Neural cell (in vitro differentiated cells): ENCODE data around the gene SLF1. TPM values are rescaled to one million over a fixed set of nuclear protein-coding genes. Genes with fewer than 3 reads are reported as not detected.

Source experiments
- H2AFZ ChIP-seq: fragments of 200-600, 300-800 bp; sonication (generic), shearing (Covaris generic); 2 replicates; pipeline ENCODE4 v1.6.0; 2014; ENCODE audit warnings: low read depth, mild to moderate bottlenecking, antibody characterized with exemption, low read length, moderate library complexity
- H3F3A ChIP-seq: fragments of 200-600 bp; shearing (Covaris generic); 2 replicates; pipeline ENCODE4 v1.6.1; 2016; ENCODE audit warnings: mild to moderate bottlenecking, moderate library complexity, mixed read lengths, antibody characterized with exemption, low read length; ENCODE audit not compliant: insufficient read depth, poor library complexity, severe bottlenecking
- H3K27ac ChIP-seq: fragments of 200-600, 300-800 bp; sonication (generic), shearing (Covaris generic); 2 replicates; pipeline ENCODE4 v1.5.1; 2014; ENCODE audit warnings: mild to moderate bottlenecking, low read length, moderate library complexity
- H3K27me3 ChIP-seq: fragments of 300-800, 200-600 bp; sonication (generic), shearing (Covaris generic); 2 replicates; pipeline ENCODE4 v1.6.0; 2014; ENCODE audit warnings: mild to moderate bottlenecking, low read depth, low read length, moderate library complexity; ENCODE audit not compliant: insufficient read depth
- H3K36me3 ChIP-seq: fragments of 300-800, 200-600 bp; sonication (generic), shearing (Covaris generic); 2 replicates; pipeline ENCODE4 v1.5.1; 2014; ENCODE audit warnings: mild to moderate bottlenecking, antibody characterized with exemption, low read length, moderate library complexity; ENCODE audit not compliant: insufficient read depth
- H3K4me2 ChIP-seq: fragments of 300-800, 200-600 bp; sonication (generic), shearing (Covaris generic); 2 replicates; pipeline ENCODE4 v1.6.0; 2014; ENCODE audit warnings: mild to moderate bottlenecking, low read length
- H3K4me3 ChIP-seq: fragments of 300-800, 200-600 bp; sonication (generic), shearing (Covaris generic); 2 replicates; pipeline ENCODE4 v1.5.1; 2014; ENCODE audit warnings: mild to moderate bottlenecking, low read length, moderate library complexity
- H3K79me2 ChIP-seq: fragments of 200-600 bp; shearing (Covaris generic); replicated peaks from 2 replicates; pipeline ENCODE4 v1.6.0; 2014; ENCODE audit warnings: mild to moderate bottlenecking, low read length, moderate library complexity; ENCODE audit not compliant: insufficient read depth
- H3K9ac ChIP-seq: fragments of 300-800, 200-600 bp; sonication (generic), shearing (Covaris generic); 2 replicates; pipeline ENCODE4 v1.6.1; 2016; ENCODE audit warnings: mild to moderate bottlenecking, low read length, mixed read lengths
- H3K9me2 ChIP-seq: fragments of 200-600 bp; shearing (Covaris generic); 2 replicates; pipeline ENCODE4 v1.6.1; 2016; ENCODE audit warnings: mild to moderate bottlenecking, low read length, mixed read lengths; ENCODE audit not compliant: insufficient read depth
- H3K9me3 ChIP-seq: fragments of 200-600, 300-800 bp; sonication (generic), shearing (Covaris generic); 2 replicates; pipeline ENCODE4 v1.6.1; 2016; ENCODE audit warnings: mild to moderate bottlenecking, mixed run types, low read length, moderate library complexity, mixed read lengths
- H4K20me1 ChIP-seq: fragments of 200-600 bp; shearing (Covaris generic); 2 replicates; pipeline ENCODE4 v1.6.1; 2016; ENCODE audit warnings: mild to moderate bottlenecking, mixed run types; ENCODE audit not compliant: insufficient read depth
- CTCF ChIP-seq: fragments of 450-650 bp; IDR thresholded peaks from 2 replicates; pipeline ENCODE4 v1.5.1; 2014; ENCODE audit warnings: antibody characterized with exemption, mild to moderate bottlenecking, moderate library complexity; ENCODE audit not compliant: poor library complexity, severe bottlenecking
- EP300 ChIP-seq: fragments of 450-650 bp; conservative IDR thresholded peaks from 2 replicates; pipeline ENCODE4 v1.6.1; 2014; ENCODE audit warnings: antibody characterized with exemption, mild to moderate bottlenecking, moderate library complexity; ENCODE audit not compliant: poor library complexity, severe bottlenecking
- EZH2 ChIP-seq: fragments of 200-600, 300-800 bp; shearing (Covaris generic), sonication (generic); IDR thresholded peaks from 2 replicates; pipeline ENCODE4 v1.6.1; 2014; ENCODE audit warnings: antibody characterized with exemption, low read length, borderline replicate concordance, mild to moderate bottlenecking; ENCODE audit not compliant: insufficient read depth, poor library complexity, severe bottlenecking
- MXI1 ChIP-seq: fragments of 450-650 bp; conservative IDR thresholded peaks from 2 replicates; pipeline ENCODE4 v1.6.1; 2014; ENCODE audit warnings: antibody characterized with exemption, mild to moderate bottlenecking; ENCODE audit not compliant: poor library complexity, severe bottlenecking
- POLR2AphosphoS5 ChIP-seq: IDR thresholded peaks from 2 replicates; pipeline ENCODE4 v1.6.1; 2012
- RAD21 ChIP-seq: fragments of 450-650 bp; conservative IDR thresholded peaks from 2 replicates; pipeline ENCODE4 v1.6.1; 2014; ENCODE audit warnings: antibody characterized with exemption, mild to moderate bottlenecking, moderate library complexity
- REST ChIP-seq: IDR thresholded peaks from 2 replicates; pipeline ENCODE4 v1.6.1; 2012; ENCODE audit warnings: borderline replicate concordance
- SMC3 ChIP-seq: fragments of 450-650 bp; conservative IDR thresholded peaks from 2 replicates; pipeline ENCODE4 v1.6.1; 2014; ENCODE audit warnings: antibody characterized with exemption, mild to moderate bottlenecking, moderate library complexity; ENCODE audit not compliant: poor library complexity
- TAF1 ChIP-seq: IDR thresholded peaks from 2 replicates; pipeline ENCODE4 v1.6.1; 2012; ENCODE audit warnings: low read depth
- polyA plus RNA-seq: library from polyadenylated mRNA; depleted of rRNA; stranded (reverse); fragments of >200 nt; gene quantifications from 2 replicates; pipeline ENCODE4 v1.2.3, GENCODE V29; 2014

Gene SLF1
- polyA plus RNA-seq, 1 donor from 2014 or later = 19.7 TPM

GRCh38 chr5:94646758-94647157 lies 28.3 kb downstream of the SLF1 start:
- TF ChIP-seq RAD21 = no peak
- TF ChIP-seq EZH2 = no peak
- no peak for TF ChIP-seq EP300
- no peaks in the 10 kb centered on the region for H3K27me3 ChIP-seq
- H3K27ac ChIP-seq = no peak overlapping the region
- no peaks in the 10 kb centered on the region for H3F3A ChIP-seq
- H3K9me3 ChIP-seq = no peaks in the 10 kb centered on the region
- no peaks in the 10 kb centered on the region for H3K36me3 ChIP-seq
- H3K9me2 ChIP-seq = no peaks in the 10 kb centered on the region
- no peak overlapping the region for H2AFZ ChIP-seq
- no peak overlapping the region for H3K4me2 ChIP-seq
- no peaks in the 10 kb centered on the region for H3K79me2 ChIP-seq
- no peak overlapping the region for H3K4me3 ChIP-seq
- no peaks in the 10 kb centered on the region for H4K20me1 ChIP-seq
- H3K9ac ChIP-seq = no peak overlapping the region

- no peak overlapping the region for H3K9ac ChIP-seq
- no peaks in the 10 kb centered on the region for H3K9me3 ChIP-seq
- TF ChIP-seq CTCF = no peak
- H3K4me2 ChIP-seq = no peak overlapping the region
- H3K9me2 ChIP-seq = no peaks in the 10 kb centered on the region
- H3K36me3 ChIP-seq = no peaks in the 10 kb centered on the region
- no peaks in the 10 kb centered on the region for H4K20me1 ChIP-seq
- H3K27me3 ChIP-seq = no peaks in the 10 kb centered on the region
- no peak overlapping the region for H2AFZ ChIP-seq
- H3F3A ChIP-seq = no peaks in the 10 kb centered on the region
- no peak overlapping the region for H3K4me3 ChIP-seq
- H3K79me2 ChIP-seq = no peaks in the 10 kb centered on the region
- H3K27ac ChIP-seq = no peak overlapping the region
These were observed 31.4 kb downstream of the SLF1 start for GRCh38 chr5:94649874-94650273.

- H3F3A ChIP-seq = no peaks in the 10 kb centered on the region
- no peak overlapping the region for H3K27ac ChIP-seq
- H3K27me3 ChIP-seq = no peaks in the 10 kb centered on the region
- no peaks in the 10 kb centered on the region for H4K20me1 ChIP-seq
- no peak overlapping the region for H3K9ac ChIP-seq
- H3K36me3 ChIP-seq = no peaks in the 10 kb centered on the region
- H3K9me2 ChIP-seq = no peaks in the 10 kb centered on the region
- peaks cover 8% of the 10 kb centered on the region for H3K9me3 ChIP-seq
- no peak overlapping the region for H3K4me3 ChIP-seq
- no peak overlapping the region for H2AFZ ChIP-seq
- H3K79me2 ChIP-seq = no peaks in the 10 kb centered on the region
- H3K4me2 ChIP-seq = no peak overlapping the region
- TF ChIP-seq SMC3 (no peak), EZH2 (no peak), TAF1 (no peak), RAD21 (no peak), MXI1 (no peak), CTCF (no peak), POLR2AphosphoS5 (no peak), REST (no peak)
These were observed 39.8 kb downstream of the SLF1 start for GRCh38 chr5:94658272-94658671.
